LHCN-M2 (cell line): Measurements from ENCODE around the gene MDGA2. TPM values are rescaled to one million over a fixed set of nuclear protein-coding genes. Genes with fewer than 3 reads are reported as not detected.

Source experiments
- DNase-seq: peaks from one replicate; pipeline ENCODE4 v3.0.0-alpha.2; 2012; ENCODE audit warnings: low read depth
- total RNA-seq: library from RNA; depleted of rRNA; stranded (reverse); fragments of >200 nt; gene quantifications from 2 replicates; pipeline ENCODE4 v1.2.3, GENCODE V29; 2014

MDGA2 gene
- total RNA-seq, 1 experiment from 2014 or later: not detected

- no peak for DNase-seq
These were observed 525.1 kb downstream of the MDGA2 start for GRCh38 chr14:47150267-47150666.

GRCh38 chr14:47149326-47149725, 526.1 kb downstream of the MDGA2 start:
- DNase-seq: no peak

GRCh38 chr14:47148686-47149085, 526.7 kb downstream of the MDGA2 start:
- DNase-seq: no peak

GRCh38 chr14:47120645-47121044, 554.8 kb downstream of the MDGA2 start:
- no peak for DNase-seq

- DNase-seq: no peak
These were observed 571.6 kb downstream of the MDGA2 start for GRCh38 chr14:47103771-47104170.

GRCh38 chr14:47102472-47102871, 572.9 kb downstream of the MDGA2 start:
- DNase-seq: no peak

- DNase-seq: no peak
These were observed 589.7 kb downstream of the MDGA2 start for GRCh38 chr14:47085678-47086077.

- DNase-seq: no peak
These were observed 610.1 kb downstream of the MDGA2 start for GRCh38 chr14:47065326-47065725.

- DNase-seq: no peak
These were observed 615.4 kb downstream of the MDGA2 start for GRCh38 chr14:47060050-47060449.

GRCh38 chr14:47057364-47057763, 618.0 kb downstream of the MDGA2 start:
- no peak for DNase-seq

- DNase-seq: no peak
These were observed 630.6 kb downstream of the MDGA2 start for GRCh38 chr14:47044841-47045240.

- no peak for DNase-seq
These were observed 634.9 kb downstream of the MDGA2 start for GRCh38 chr14:47040550-47040949.

- no peak for DNase-seq
These were observed 636.1 kb downstream of the MDGA2 start for GRCh38 chr14:47039336-47039735.

- DNase-seq: no peak
These were observed 652.7 kb downstream of the MDGA2 start for GRCh38 chr14:47022721-47023120.

- no peak for DNase-seq
These were observed 654.9 kb downstream of the MDGA2 start for GRCh38 chr14:47020500-47020899.

- no peak for DNase-seq
These were observed 662.7 kb downstream of the MDGA2 start for GRCh38 chr14:47012533-47013280.

GRCh38 chr14:47009615-47010014, 665.8 kb downstream of the MDGA2 start:
- no peak for DNase-seq

GRCh38 chr14:47008732-47009131, 666.7 kb downstream of the MDGA2 start:
- DNase-seq: no peak

- no peak for DNase-seq
These were observed 675.7 kb downstream of the MDGA2 start for GRCh38 chr14:46999661-47000060.

- no peak for DNase-seq
These were observed 685.8 kb downstream of the MDGA2 start for GRCh38 chr14:46989566-46989965.

GRCh38 chr14:46988312-46988711, 687.1 kb downstream of the MDGA2 start:
- DNase-seq: no peak

- DNase-seq: no peak
These were observed 689.6 kb downstream of the MDGA2 start for GRCh38 chr14:46985529-46986380.

- DNase-seq: no peak
These were observed 702.1 kb downstream of the MDGA2 start for GRCh38 chr14:46973295-46973694.
